ENCODE data around the gene ATP8B3. TPM values are rescaled to one million over a fixed set of nuclear protein-coding genes. Genes with fewer than 3 reads are reported as not detected.

ATP8B3 gene
- total RNA-seq, 1 experiment from 2014 or later: 9.6 TPM

GRCh38 chr19:1840541-1841115 lies 28.6 kb upstream of the ATP8B3 start:
- no peak overlapping the region; the same call in 1 of the 2 replicates for H2BK15ac ChIP-seq (ENCODE audit: low read depth, low read length)
- H2AK5ac ChIP-seq (ENCODE audit: insufficient read length, low read length): no peak overlapping the region
- no peak for DNase-seq
- H4K5ac ChIP-seq (ENCODE audit: insufficient read length, low read depth, low read length): no peak overlapping the region
- no peaks in the 10 kb centered on the region; a peak in 1 of 5 replicates for H3K9me3 Mint-ChIP-seq
- no peaks in the 10 kb centered on the region for H3K4me1 ChIP-seq (ENCODE audit: insufficient read depth, low read length)
- H3K4ac ChIP-seq (ENCODE audit: low read depth, low read length): no peak overlapping the region
- H3K27ac Mint-ChIP-seq: peak overlapping the region in 2 of 3 experiments; percentile 4 to 24; a peak in 3 of 7 replicates
- TF ChIP-seq CTCF (conservative IDR thresholded peaks at IDR 0.05): no peak
- WGBS (ENCODE audit: extremely low coverage, insufficient read length, low lambda C conversion rate): no CpG with 5 or more reads among the region's 22 CpGs
- H3K36me3 Mint-ChIP-seq (ENCODE audit: insufficient read depth in 1 of 3, low read depth in 3 of 3): peaks cover 0 to 4% (median 0%) of the 10 kb centered on the region in 3 experiments; a peak in 1 of 7 replicates
- H2BK20ac ChIP-seq (ENCODE audit: low read depth, low read length, poor library complexity, severe bottlenecking): no peak overlapping the region
- no peak overlapping the region for H3K4me3 Mint-ChIP-seq
- no peak overlapping the region for H3K18ac ChIP-seq (ENCODE audit: insufficient read length, low read depth, low read length)
- peaks cover 10% of the 10 kb centered on the region for H3K79me1 ChIP-seq (ENCODE audit: insufficient read depth, low read depth, low read length, poor library complexity, severe bottlenecking)
- no peak overlapping the region for H3K9ac ChIP-seq (ENCODE audit: extremely low read depth, insufficient read length, low read length)
- no peaks in the 10 kb centered on the region for H3K27me3 ChIP-seq (ENCODE audit: insufficient read depth, low read length)
- no peak overlapping the region for H2AFZ ChIP-seq (ENCODE audit: low read length)
- H3K9me3 ChIP-seq (ENCODE audit: control insufficient read depth, low read depth, low read length): no peaks in the 10 kb centered on the region
- no peak overlapping the region for H2BK120ac ChIP-seq (ENCODE audit: low read depth, low read length, poor library complexity, severe bottlenecking)
- no peak overlapping the region for H3K27ac ChIP-seq (ENCODE audit: insufficient read length, low read depth, low read length)
- H4K91ac ChIP-seq (ENCODE audit: insufficient read length, low read depth, low read length): no peak overlapping the region
- H3T11ph ChIP-seq (ENCODE audit: low read length): no peak overlapping the region
- H3K79me2 ChIP-seq (ENCODE audit: insufficient read depth, low read length): peaks cover 12% of the 10 kb centered on the region; the same call in 1 of the 2 replicates
- H3K23ac ChIP-seq (ENCODE audit: insufficient read length, low read depth, low read length): no peak overlapping the region
- no peak overlapping the region; the same call in 1 of the 2 replicates for H3K14ac ChIP-seq (ENCODE audit: insufficient read depth, low read length)
- no peak overlapping the region for H4K8ac ChIP-seq (replicated peaks; ENCODE audit: insufficient read length, low read depth, low read length)
- peaks cover 2 to 10% of the 10 kb centered on the region in 2 experiments; a peak in 2 of 4 replicates for H3K4me1 Mint-ChIP-seq
- no peaks in the 10 kb centered on the region for H3K23me2 ChIP-seq (ENCODE audit: insufficient read length, low read depth, low read length, poor library complexity, severe bottlenecking)
- no peak overlapping the region for H3K56ac ChIP-seq (ENCODE audit: insufficient read length, low read depth, low read length)
- H2BK12ac ChIP-seq (ENCODE audit: insufficient read length, low read depth, low read length): no peak overlapping the region
- H4K20me1 ChIP-seq (ENCODE audit: control insufficient read depth, insufficient read depth, insufficient read length): no peaks in the 10 kb centered on the region
- H2BK5ac ChIP-seq (ENCODE audit: insufficient read length, low read length): no peak overlapping the region
- H3K4me2 ChIP-seq (ENCODE audit: insufficient read depth, insufficient read length, low read length): no peak overlapping the region
- H3K27me3 Mint-ChIP-seq (ENCODE audit: low read depth): no peaks in the 10 kb centered on the region

Measured in H9 (cell line).